Upper lobe of left lung (tissue), 6 donors: ENCODE measurements around the gene NDUFA7. TPM values are rescaled to one million over a fixed set of nuclear protein-coding genes. Genes with fewer than 3 reads are reported as not detected.

Experiments used
- ATAC-seq, 2 donors: fragments of 200-7000 bp; cut with Tn5 transposase; one replicate each; pipeline ENCODE4 v1.9.1; 2022; ENCODE audit warnings: mild to moderate bottlenecking in 2 of 2, moderate library complexity in 2 of 2; ENCODE audit not compliant: low FRiP score in 2 of 2
- DNase-seq, 2 donors: peaks; one replicate each; pipeline ENCODE4 v3.0.0-alpha.2; 2019 to 2020
- H3K27ac ChIP-seq, 4 donors: fragments of 200-600 bp; sonication (generic); one replicate each; pipeline ENCODE4 v1.5.1; 2016 to 2019
- H3K27me3 ChIP-seq, 4 donors: fragments of 200-600 bp; sonication (generic); one replicate each; pipeline ENCODE4 v1.5.1; 2017 to 2019
- H3K36me3 ChIP-seq, 4 donors: fragments of 200-600 bp; sonication (generic); one replicate each; pipeline ENCODE4 v1.5.1; 2016 to 2019
- H3K4me1 ChIP-seq, 4 donors: fragments of 200-600 bp; sonication (generic); one replicate each; pipeline ENCODE4 v1.5.1; 2018 to 2019
- H3K4me3 ChIP-seq, 4 donors: fragments of 200-600 bp; sonication (generic); one replicate each; pipeline ENCODE4 v1.5.1; 2017 to 2019; ENCODE audit warnings: mild to moderate bottlenecking in 2 of 4, moderate library complexity in 1 of 4
- H3K9me3 ChIP-seq, 4 donors: fragments of 200-600 bp; sonication (generic); one replicate each; pipeline ENCODE4 v1.5.1; 2018 to 2019
- CTCF ChIP-seq, 6 experiments: fragments of 450-650 bp in 4 of 6; fragments of 200-600 bp in 2 of 6; sonication (generic) in 2 of 6; IDR thresholded peaks; one replicate each; pipeline ENCODE4 v1.5.1; 2016 to 2019; ENCODE audit warnings: antibody characterized with exemption in 6 of 6
- EP300 ChIP-seq, 4 donors: sonication (generic); formaldehyde crosslinking; IDR thresholded peaks; one replicate each; pipeline ENCODE4 v1.5.1; 2017; ENCODE audit warnings: antibody characterized with exemption in 4 of 4, control low read depth in 2 of 4
- POLR2A ChIP-seq, 4 donors: fragments of 450-650 bp; IDR thresholded peaks; one replicate each; pipeline ENCODE4 v1.5.1; 2016 to 2017; ENCODE audit warnings: antibody characterized with exemption in 4 of 4, mild to moderate bottlenecking in 2 of 4
- POLR2AphosphoS5 ChIP-seq, 2 donors: sonication (generic); formaldehyde crosslinking; IDR thresholded peaks; one replicate each; pipeline ENCODE4 v1.5.1; 2017; ENCODE audit warnings: antibody characterized with exemption in 2 of 2
- whole genome bisulfite sequencing, 2 donors: methylation state at CpG; one replicate each; pipeline ENCODE4 v1.1.5; 2017 to 2018; 5-methylcytosine and 5-hydroxymethylcytosine counted together
- total RNA-seq, 6 donors: library from RNA; depleted of rRNA in 4 of 6; stranded (reverse); fragments of >200 nt in 4 of 6; gene quantifications; one replicate each; pipeline versions ENCODE4 v1.1.0 to v1.2.1, GENCODE V29; 2016 to 2021
- donor health status: DM: no; HTN: no; CAD: no; lungs with moderate emphysema.
- donor health status: DM: no; HTN: yes; CAD: no; lungs with severe emphysema.

The NDUFA7 gene
- total RNA-seq, 6 donors from 2014 or later: 13.6 to 50.9 (median 31.1) TPM

GRCh38 chr19:8311461-8312260 lies 9.5 kb downstream of the NDUFA7 start:
- no peaks in the 10 kb centered on the region for H3K9me3 ChIP-seq
- no peak overlapping the region for H3K4me3 ChIP-seq
- no peaks in the 10 kb centered on the region for H3K27me3 ChIP-seq
- ATAC-seq: no peak
- WGBS, 2 donors: 68 to 82% methylated on average over 6 to 14 of the region's 16 CpGs
- DNase-seq: no peak
- H3K36me3 ChIP-seq: peaks cover 0 to 63% (median 27%) of the 10 kb centered on the region in 4 donors
- H3K27ac ChIP-seq: peak overlapping the region; percentile 24 to 80 (median 48)
- TF ChIP-seq POLR2A (IDR thresholded peaks at IDR 0.05) (no peak), POLR2AphosphoS5 (IDR thresholded peaks at IDR 0.05) (peak in 1 of 2 donors; percentile 21), CTCF (IDR thresholded peaks at IDR 0.05) (no peak), EP300 (IDR thresholded peaks at IDR 0.05) (no peak)
- H3K4me1 ChIP-seq: peaks cover 32 to 56% (median 47%) of the 10 kb centered on the region in 4 donors

- peak overlapping the region in 2 of 4 donors; percentile 51 to 80 for H3K27ac ChIP-seq
- no peaks in the 10 kb centered on the region for H3K27me3 ChIP-seq
- no peak for TF ChIP-seq POLR2AphosphoS5 (IDR thresholded peaks at IDR 0.05)
- TF ChIP-seq CTCF (IDR thresholded peaks at IDR 0.05): no peak
- TF ChIP-seq POLR2A (IDR thresholded peaks at IDR 0.05): no peak
- no peak for TF ChIP-seq EP300 (IDR thresholded peaks at IDR 0.05)
- H3K4me3 ChIP-seq: no peak overlapping the region
- H3K4me1 ChIP-seq: peaks cover 34 to 56% (median 54%) of the 10 kb centered on the region in 4 donors
- no peak for ATAC-seq
- H3K36me3 ChIP-seq: peaks cover 0 to 55% (median 23%) of the 10 kb centered on the region in 4 donors
- 91 to 92% methylated on average over 17 of the region's 17 CpGs for WGBS, 2 donors
- DNase-seq: no peak
- H3K9me3 ChIP-seq: no peaks in the 10 kb centered on the region
Measured at GRCh38 chr19:8310342-8311055, 10.7 kb downstream of the NDUFA7 start.

- H3K4me3 ChIP-seq: peak overlapping the region; percentile 49 to 78 (median 64)
Measured at GRCh38 chr19:8308891-8309291, 12.3 kb downstream of the NDUFA7 start.

More at GRCh38 chr19:8308891-8309291, 12.3 kb downstream of the NDUFA7 start:
- no peaks in the 10 kb centered on the region for H3K9me3 ChIP-seq
- WGBS, 2 donors: 67 to 78% methylated on average over 17 of the region's 17 CpGs
- DNase-seq (no peak), ATAC-seq (no peak)
- H3K36me3 ChIP-seq: peaks cover 0 to 44% (median 10%) of the 10 kb centered on the region in 4 donors
- H3K27ac ChIP-seq: peak overlapping the region; percentile 57 to 70 (median 67)
- H3K27me3 ChIP-seq: no peaks in the 10 kb centered on the region
- TF ChIP-seq POLR2A (IDR thresholded peaks at IDR 0.05) (no peak), CTCF (IDR thresholded peaks at IDR 0.05) (no peak), EP300 (IDR thresholded peaks at IDR 0.05) (no peak), POLR2AphosphoS5 (IDR thresholded peaks at IDR 0.05) (no peak)
- peaks cover 34 to 56% (median 46%) of the 10 kb centered on the region in 4 donors for H3K4me1 ChIP-seq
